ENCODE results near the gene ANO1. TPM values are rescaled to one million over a fixed set of nuclear protein-coding genes. Genes with fewer than 3 reads are reported as not detected.

Gene ANO1
- total RNA-seq, 1 donor from 2014 or later, result 7.7 TPM

DNA sequence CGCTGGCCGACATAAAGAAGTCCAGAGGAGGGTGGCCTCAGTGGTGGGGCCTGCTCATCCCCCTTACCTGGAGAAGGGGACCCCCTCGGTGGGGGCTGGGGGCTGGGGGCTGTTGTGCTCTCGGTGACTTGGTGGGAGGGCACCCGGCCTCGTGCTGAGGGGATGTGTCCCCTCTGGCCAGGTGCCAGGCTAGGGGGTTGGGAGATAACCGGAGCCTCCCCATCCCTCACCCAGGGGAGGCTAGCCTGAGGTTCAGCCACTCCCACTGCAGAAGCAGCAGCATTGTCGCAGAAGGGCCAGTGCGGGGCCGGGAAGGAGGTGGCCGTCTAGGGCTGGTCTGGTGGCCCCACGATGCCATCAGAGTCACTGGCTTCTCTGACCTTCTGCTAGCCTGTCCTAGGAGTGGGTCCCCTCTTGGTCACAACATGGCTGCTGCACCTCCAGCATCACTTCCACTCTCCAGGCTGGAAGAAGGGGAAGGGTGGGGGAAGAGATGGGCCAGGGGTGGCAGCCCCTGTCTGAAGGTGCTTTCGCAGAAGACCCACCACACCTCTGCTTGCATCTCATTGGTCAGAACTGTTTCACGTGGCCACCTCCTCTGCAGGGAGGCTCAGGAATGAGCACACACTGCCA is 80.8 kb downstream of the ANO1 start:
- Histone ChIP-seq H3K9me3 (replicated peaks) (no peaks in the 10 kb centered on the region), H3K27me3 (ENCODE audit: low read depth) (peaks cover 4% of the 10 kb centered on the region), H3K27ac (replicated peaks) (no peak overlapping the region), H3K4me3 (no peak overlapping the region), H3K4me1 (no peaks in the 10 kb centered on the region), H3K36me3 (no peaks in the 10 kb centered on the region)
- intact Hi-C loops (cut with micrococcal nuclease), result no loop called here
- TF ChIP-seq, protein P1, sequence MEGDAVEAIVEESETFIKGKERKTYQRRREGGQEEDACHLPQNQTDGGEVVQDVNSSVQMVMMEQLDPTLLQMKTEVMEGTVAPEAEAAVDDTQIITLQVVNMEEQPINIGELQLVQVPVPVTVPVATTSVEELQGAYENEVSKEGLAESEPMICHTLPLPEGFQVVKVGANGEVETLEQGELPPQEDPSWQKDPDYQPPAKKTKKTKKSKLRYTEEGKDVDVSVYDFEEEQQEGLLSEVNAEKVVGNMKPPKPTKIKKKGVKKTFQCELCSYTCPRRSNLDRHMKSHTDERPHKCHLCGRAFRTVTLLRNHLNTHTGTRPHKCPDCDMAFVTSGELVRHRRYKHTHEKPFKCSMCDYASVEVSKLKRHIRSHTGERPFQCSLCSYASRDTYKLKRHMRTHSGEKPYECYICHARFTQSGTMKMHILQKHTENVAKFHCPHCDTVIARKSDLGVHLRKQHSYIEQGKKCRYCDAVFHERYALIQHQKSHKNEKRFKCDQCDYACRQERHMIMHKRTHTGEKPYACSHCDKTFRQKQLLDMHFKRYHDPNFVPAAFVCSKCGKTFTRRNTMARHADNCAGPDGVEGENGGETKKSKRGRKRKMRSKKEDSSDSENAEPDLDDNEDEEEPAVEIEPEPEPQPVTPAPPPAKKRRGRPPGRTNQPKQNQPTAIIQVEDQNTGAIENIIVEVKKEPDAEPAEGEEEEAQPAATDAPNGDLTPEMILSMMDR (IDR thresholded peaks at IDR 0.05; ENCODE audit: borderline replicate concordance), result no peak
- DNase-seq, result no peak

- Histone ChIP-seq H3K4me1 (no peaks in the 10 kb centered on the region), H3K27ac (replicated peaks) (no peak overlapping the region), H3K4me3 (no peak overlapping the region), H3K9me3 (replicated peaks) (no peaks in the 10 kb centered on the region), H3K36me3 (no peaks in the 10 kb centered on the region), H3K27me3 (ENCODE audit: low read depth) (peaks cover 4% of the 10 kb centered on the region)
- intact Hi-C loops (cut with micrococcal nuclease), result no loop called here
- no peak for DNase-seq
- TF ChIP-seq, protein P1 (IDR thresholded peaks at IDR 0.05; ENCODE audit: borderline replicate concordance), result no peak
Measured at GRCh38 chr11:70159627-70160570, 81.8 kb downstream of the ANO1 start.

DNA sequence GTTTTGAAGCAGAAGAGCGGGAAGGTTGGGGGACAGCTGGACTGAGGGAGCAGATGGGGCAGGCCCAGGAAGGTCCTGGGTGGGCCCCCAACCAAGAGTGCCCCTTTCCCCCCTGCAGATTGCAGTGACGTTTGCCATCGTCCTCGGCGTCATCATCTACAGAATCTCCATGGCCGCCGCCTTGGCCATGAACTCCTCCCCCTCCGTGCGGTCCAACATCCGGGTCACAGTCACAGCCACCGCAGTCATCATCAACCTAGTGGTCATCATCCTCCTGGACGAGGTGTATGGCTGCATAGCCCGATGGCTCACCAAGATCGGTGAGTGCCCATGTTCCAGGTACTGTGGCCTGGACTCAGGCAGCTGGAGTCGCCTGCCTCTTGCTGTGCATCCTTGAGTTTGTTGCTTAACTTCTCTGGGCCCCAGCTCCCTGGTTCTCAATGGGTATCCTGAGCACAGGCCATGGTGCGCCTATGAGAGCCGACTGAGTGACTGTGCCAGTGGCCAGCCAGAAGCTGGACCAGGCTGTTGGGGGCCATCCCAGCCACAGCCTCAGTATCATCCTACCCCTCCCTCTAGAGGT is 83.0 kb downstream of the ANO1 start:
- DNase-seq, result no peak
- peaks cover 4% of the 10 kb centered on the region for H3K27me3 ChIP-seq (ENCODE audit: low read depth)
- no peaks in the 10 kb centered on the region for H3K9me3 ChIP-seq (replicated peaks)
- H3K27ac ChIP-seq (replicated peaks), result no peak overlapping the region
- intact Hi-C loops (cut with micrococcal nuclease), result no loop called here
- no peaks in the 10 kb centered on the region for H3K4me1 ChIP-seq
- H3K4me3 ChIP-seq, result no peak overlapping the region
- no peaks in the 10 kb centered on the region for H3K36me3 ChIP-seq
- TF ChIP-seq, protein P1 (IDR thresholded peaks at IDR 0.05; ENCODE audit: borderline replicate concordance), result no peak

- no peak for DNase-seq
- Histone ChIP-seq H3K27me3 (ENCODE audit: low read depth) (peaks cover 32% of the 10 kb centered on the region), H3K9me3 (replicated peaks) (no peaks in the 10 kb centered on the region), H3K27ac (replicated peaks) (no peak overlapping the region), H3K4me1 (no peaks in the 10 kb centered on the region), H3K4me3 (no peak overlapping the region), H3K36me3 (no peaks in the 10 kb centered on the region)
- intact Hi-C loops (cut with micrococcal nuclease), result no loop called here
- TF ChIP-seq, protein P1 (IDR thresholded peaks at IDR 0.05; ENCODE audit: borderline replicate concordance), result no peak
Measured at GRCh38 chr11:70164705-70165104, 86.6 kb downstream of the ANO1 start.

DNA sequence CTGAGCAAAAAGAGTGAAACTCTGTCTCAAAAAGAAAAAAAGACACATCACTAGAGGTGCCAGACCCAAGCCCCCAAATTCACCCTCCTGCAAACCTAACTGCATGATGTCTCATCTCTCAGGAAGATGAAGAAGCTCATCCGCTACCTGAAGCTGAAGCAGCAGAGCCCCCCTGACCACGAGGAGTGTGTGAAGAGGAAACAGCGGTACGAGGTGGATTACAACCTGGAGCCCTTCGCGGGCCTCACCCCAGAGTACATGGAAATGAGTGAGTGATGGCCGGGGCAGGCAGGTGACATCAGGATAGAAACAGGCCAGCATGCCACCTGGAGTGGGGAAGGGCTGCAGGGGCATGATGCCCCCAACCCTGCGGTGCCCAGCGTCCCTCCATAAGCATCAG is 89.0 kb downstream of the ANO1 start:
- Histone ChIP-seq H3K36me3 (no peaks in the 10 kb centered on the region), H3K4me1 (no peaks in the 10 kb centered on the region), H3K27ac (replicated peaks) (no peak overlapping the region), H3K9me3 (replicated peaks) (no peaks in the 10 kb centered on the region), H3K27me3 (ENCODE audit: low read depth) (peaks cover 40% of the 10 kb centered on the region), H3K4me3 (no peak overlapping the region)
- intact Hi-C loops (cut with micrococcal nuclease), result no loop called here
- TF ChIP-seq, protein P1 (IDR thresholded peaks at IDR 0.05; ENCODE audit: borderline replicate concordance), result no peak
- DNase-seq, result no peak

Measured in left ventricle myocardium inferior (tissue), 1 donor.